Neural progenitor cell (in vitro differentiated cells): ENCODE results near the gene GFOD1.

Experiments
- EZH2 ChIP-seq: fragments of 200-600 bp; sonication (generic); IDR thresholded peaks from 2 replicates; pipeline ENCODE4 v1.6.1; 2017; ENCODE audit warnings: antibody characterized with exemption, mild to moderate bottlenecking, moderate library complexity
- TF ChIP-seq, protein P1 (sequence below): fragments of 200-600 bp; sonication (generic); IDR thresholded peaks from 2 replicates; pipeline ENCODE4 v1.5.1; 2017; ENCODE audit warnings: antibody characterized with exemption, mild to moderate bottlenecking

DNA sequence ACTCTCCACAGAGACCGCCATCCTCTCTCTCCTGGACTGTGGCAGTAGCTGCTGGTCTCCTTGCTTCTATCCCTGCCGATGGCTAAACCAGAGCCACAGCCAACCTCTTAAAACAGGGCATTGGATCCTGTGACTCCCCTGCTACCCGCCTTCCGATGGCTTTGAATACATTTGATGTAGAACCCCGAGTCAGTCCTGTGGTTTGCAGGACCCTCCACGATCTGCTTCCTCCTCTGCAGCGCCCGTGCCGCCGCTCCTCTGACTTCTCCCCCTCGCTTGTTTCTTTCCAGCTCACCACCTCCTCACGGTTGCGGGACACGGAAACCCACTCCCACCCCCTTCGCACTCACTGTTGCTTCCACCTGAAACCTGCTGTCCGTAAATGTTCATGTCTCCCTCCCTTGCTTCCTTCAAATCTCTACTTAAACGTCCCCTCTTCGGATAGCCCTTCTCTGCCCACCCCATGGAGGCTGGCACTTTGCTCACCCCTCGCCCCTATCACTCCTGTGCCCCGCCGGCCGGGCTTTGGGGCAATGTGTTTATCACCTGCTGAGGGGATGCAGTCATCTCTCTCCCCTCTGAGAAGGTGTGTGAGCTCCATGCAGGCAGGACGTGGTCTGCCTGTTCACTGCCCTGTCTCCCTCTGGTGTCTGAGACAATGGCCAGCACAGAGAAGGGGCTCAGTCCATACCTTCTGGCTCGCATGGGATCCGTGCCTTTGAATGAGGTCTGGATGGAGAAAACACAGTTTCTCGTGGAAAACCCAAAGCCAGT, 67.8 kb downstream of the GFOD1 start:
- TF ChIP-seq, protein P1, sequence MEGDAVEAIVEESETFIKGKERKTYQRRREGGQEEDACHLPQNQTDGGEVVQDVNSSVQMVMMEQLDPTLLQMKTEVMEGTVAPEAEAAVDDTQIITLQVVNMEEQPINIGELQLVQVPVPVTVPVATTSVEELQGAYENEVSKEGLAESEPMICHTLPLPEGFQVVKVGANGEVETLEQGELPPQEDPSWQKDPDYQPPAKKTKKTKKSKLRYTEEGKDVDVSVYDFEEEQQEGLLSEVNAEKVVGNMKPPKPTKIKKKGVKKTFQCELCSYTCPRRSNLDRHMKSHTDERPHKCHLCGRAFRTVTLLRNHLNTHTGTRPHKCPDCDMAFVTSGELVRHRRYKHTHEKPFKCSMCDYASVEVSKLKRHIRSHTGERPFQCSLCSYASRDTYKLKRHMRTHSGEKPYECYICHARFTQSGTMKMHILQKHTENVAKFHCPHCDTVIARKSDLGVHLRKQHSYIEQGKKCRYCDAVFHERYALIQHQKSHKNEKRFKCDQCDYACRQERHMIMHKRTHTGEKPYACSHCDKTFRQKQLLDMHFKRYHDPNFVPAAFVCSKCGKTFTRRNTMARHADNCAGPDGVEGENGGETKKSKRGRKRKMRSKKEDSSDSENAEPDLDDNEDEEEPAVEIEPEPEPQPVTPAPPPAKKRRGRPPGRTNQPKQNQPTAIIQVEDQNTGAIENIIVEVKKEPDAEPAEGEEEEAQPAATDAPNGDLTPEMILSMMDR = no peak
- no peak for TF ChIP-seq EZH2
